ENCODE data around the gene PPP1R3D.

GRCh38 chr20:59955131-59955796 lies 15.2 kb upstream of the PPP1R3D start:
- TF ChIP-seq ZNF223 (tag by site-specific recombination; IDR thresholded peaks at IDR 0.05) (no peak), CTCF (tag by site-specific recombination; IDR thresholded peaks at IDR 0.05) (no peak), ZNF416 (tag by site-specific recombination; IDR thresholded peaks at IDR 0.05) (no peak), ZNF292 (tag by site-specific recombination; IDR thresholded peaks at IDR 0.05; ENCODE audit: borderline replicate concordance, low read depth) (no peak), ZNF670 (tag by site-specific recombination; IDR thresholded peaks at IDR 0.05; ENCODE audit: low read depth) (no peak), YY1 (tag by site-specific recombination; IDR thresholded peaks at IDR 0.05) (no peak), ZNF10 (tag by site-specific recombination; IDR thresholded peaks at IDR 0.05) (no peak), ZNF146 (tag by site-specific recombination; IDR thresholded peaks at IDR 0.05) (no peak), ATF2 (tag by site-specific recombination; IDR thresholded peaks at IDR 0.05; ENCODE audit: low read depth) (no peak), ZNF514 (tag by site-specific recombination; IDR thresholded peaks at IDR 0.05) (no peak)
